ENCODE measurements around the gene FANCC. TPM values are rescaled to one million over a fixed set of nuclear protein-coding genes. Genes with fewer than 3 reads are reported as not detected.

FANCC gene
- polyA plus RNA-seq, 1 of the 3 experiments (the other 2 are of a cell fraction), result 3.5 TPM

- H2AFZ ChIP-seq (ENCODE audit: low read depth), result no peak overlapping the region
- no peak overlapping the region for H3K4me2 ChIP-seq
- CTCF ChIA-PET, result interaction anchor here (0.8 to 1.2 kb wide), 4 partner anchors 9 to 1110 kb away, joined by 3 read pairs; no protein-coding TSS in a partner anchor
- H3K4me3 ChIP-seq (ENCODE audit: low read depth in 2 of 2, low read length in 1 of 2), result no peak overlapping the region
- H3K27ac ChIP-seq (ENCODE audit: low read depth in 2 of 2, low read length in 1 of 2), result no peak overlapping the region
- no peak overlapping the region for H3K9ac ChIP-seq
- DNase-seq, result no peak
- no peaks in the 10 kb centered on the region for H3K9me2 ChIP-seq
- no peaks in the 10 kb centered on the region for H3K79me2 ChIP-seq (ENCODE audit: insufficient read depth)
- H3K36me3 ChIP-seq (replicated peaks in 1 of 2; ENCODE audit: control insufficient read depth in 1 of 2, insufficient read depth in 2 of 2, low read length in 1 of 2), result peaks cover 22 to 50% of the 10 kb centered on the region in 2 experiments
- 98% methylated on average over 7 of the region's 14 CpGs for WGBS (ENCODE audit: low lambda C conversion rate)
- H3K4me1 ChIP-seq (ENCODE audit: control insufficient read depth in 1 of 2, insufficient read depth in 2 of 2, low read depth in 1 of 2, low read length in 1 of 2), result peaks cover 0 to 29% of the 10 kb centered on the region in 2 experiments; a peak in 1 of 4 replicates
- POLR2A ChIA-PET, result interaction anchor here (0.7 kb wide), 1 partner anchor 19 kb away, joined by 3 read pairs; no protein-coding TSS in a partner anchor
- H3K9me3 ChIP-seq, result no peaks in the 10 kb centered on the region
- TF ChIP-seq MAX (IDR thresholded peaks at IDR 0.05; ENCODE audit: low read depth) (no peak), SIN3A (IDR thresholded peaks at IDR 0.05; ENCODE audit: borderline replicate concordance, low read depth, low read length) (no peak), EZH2phosphoT487 (IDR thresholded peaks at IDR 0.05; ENCODE audit: borderline replicate concordance, low read depth) (no peak), GABPA (IDR thresholded peaks at IDR 0.05; ENCODE audit: low read depth) (no peak), NFIC (IDR thresholded peaks at IDR 0.05; ENCODE audit: borderline replicate concordance) (no peak), IRF3 (IDR thresholded peaks at IDR 0.05; ENCODE audit: low read depth, low read length) (no peak), ELF1 (IDR thresholded peaks at IDR 0.05) (no peak), YY1 (IDR thresholded peaks at IDR 0.05; ENCODE audit: low read depth) (no peak), TAF1 (IDR thresholded peaks at IDR 0.05; ENCODE audit: borderline replicate concordance, low read depth, low read length) (no peak)
- H4K20me1 ChIP-seq (ENCODE audit: insufficient read depth), result no peaks in the 10 kb centered on the region
- no peaks in the 10 kb centered on the region for H3K27me3 ChIP-seq (ENCODE audit: insufficient read depth)
- no peaks in the 10 kb centered on the region for H3F3A ChIP-seq (replicated peaks; ENCODE audit: insufficient read depth)
These were observed 209.5 kb downstream of the FANCC start for GRCh38 chr9:95107976-95108375.

GRCh38 chr9:95107001-95107749 is 210.3 kb downstream of the FANCC start:
- no peaks in the 10 kb centered on the region for H4K20me1 ChIP-seq (ENCODE audit: insufficient read depth)
- DNase-seq, result no peak
- WGBS (ENCODE audit: low lambda C conversion rate), result 88% methylated on average over 18 of the region's 18 CpGs
- TF ChIP-seq CTCF (IDR thresholded peaks at IDR 0.05) (no peak), NFIC (IDR thresholded peaks at IDR 0.05; ENCODE audit: borderline replicate concordance) (peak; percentile 29), MXI1 (IDR thresholded peaks at IDR 0.05; ENCODE audit: low read depth, low read length) (no peak), YY1 (IDR thresholded peaks at IDR 0.05; ENCODE audit: low read depth) (no peak), FOXJ3 (CRISPR knock-in tag; IDR thresholded peaks at IDR 0.05) (no peak), RCOR1 (IDR thresholded peaks at IDR 0.05; ENCODE audit: low read length) (no peak), CHD2 (IDR thresholded peaks at IDR 0.05; ENCODE audit: low read length, partially characterized antibody) (no peak)
- ChIA-PET CTCF (interaction anchor here (0.8 to 1.2 kb wide), 5 partner anchors 10 to 1110 kb away, joined by 3 read pairs; no protein-coding TSS in a partner anchor), POLR2A (interaction anchor here (0.6 kb wide), 1 partner anchor 11 kb away, joined by 3 read pairs; no protein-coding TSS in a partner anchor)
- peaks cover 0 to 36% of the 10 kb centered on the region in 2 experiments; a peak in 1 of 4 replicates for H3K4me1 ChIP-seq (ENCODE audit: control insufficient read depth in 1 of 2, insufficient read depth in 2 of 2, low read depth in 1 of 2, low read length in 1 of 2)
- no peak overlapping the region for H3K4me3 ChIP-seq (ENCODE audit: low read depth in 2 of 2, low read length in 1 of 2)
- no peaks in the 10 kb centered on the region for H3K9me3 ChIP-seq
- H3K9me2 ChIP-seq, result no peaks in the 10 kb centered on the region
- no peak overlapping the region for H2AFZ ChIP-seq (ENCODE audit: low read depth)
- H3K36me3 ChIP-seq (replicated peaks in 1 of 2; ENCODE audit: control insufficient read depth in 1 of 2, insufficient read depth in 2 of 2, low read length in 1 of 2), result peaks cover 22 to 50% of the 10 kb centered on the region in 2 experiments
- no peaks in the 10 kb centered on the region for H3K79me2 ChIP-seq (ENCODE audit: insufficient read depth)
- no peak overlapping the region for H3K9ac ChIP-seq
- H3K4me2 ChIP-seq, result no peak overlapping the region
- no peaks in the 10 kb centered on the region for H3F3A ChIP-seq (replicated peaks; ENCODE audit: insufficient read depth)
- H3K27me3 ChIP-seq (ENCODE audit: insufficient read depth), result no peaks in the 10 kb centered on the region
- no peak overlapping the region; a peak in 1 of 4 replicates for H3K27ac ChIP-seq (ENCODE audit: low read depth in 2 of 2, low read length in 1 of 2)
